ENCODE results near the gene EGLN3.

- TF ChIP-seq CTCF (IDR thresholded peaks at IDR 0.05) = no peak
- no peak for TF ChIP-seq POLR2A (IDR thresholded peaks at IDR 0.05)
- TF ChIP-seq EP300 (IDR thresholded peaks at IDR 0.05) = no peak
These were observed 34.0 kb downstream of the EGLN3 start for GRCh38 chr14:33916663-33917565.
